Measurements from ENCODE around the gene HOXA3. TPM values are rescaled to one million over a fixed set of nuclear protein-coding genes. Genes with fewer than 3 reads are reported as not detected.

Gene HOXA3
- total RNA-seq, 1 experiment from 2014 or later, result 30.2 TPM

GRCh38 chr7:27138472-27138871 lies 13.9 kb downstream of the HOXA3 start:
- BruUV-seq (replicated peaks), result no TSS peak

GRCh38 chr7:27137640-27138315 lies 14.6 kb downstream of the HOXA3 start:
- ChIA-PET POLR2A (no interaction called here), CTCF (no interaction called here)
- no TSS peak for BruUV-seq (replicated peaks)
- intact Hi-C loops (cut with micrococcal nuclease; ENCODE audit: unreplicated experiment), result no loop called here
- Histone ChIP-seq H3K4me3 (ENCODE audit: low read depth in 2 of 2, low read length in 2 of 2) (no peak overlapping the region), H3K27ac (ENCODE audit: low read length) (peak overlapping the region; percentile 98), H3K36me3 (ENCODE audit: control insufficient read depth, insufficient read depth, low read length) (no peaks in the 10 kb centered on the region), H3K4me1 (ENCODE audit: control insufficient read depth, insufficient read depth, low read length) (peaks cover 63% of the 10 kb centered on the region), H3K9me3 (ENCODE audit: control insufficient read depth, insufficient read depth, low read depth, low read length) (no peaks in the 10 kb centered on the region), H3K27me3 (ENCODE audit: control insufficient read depth, insufficient read depth, low read length) (no peaks in the 10 kb centered on the region)
- in situ Hi-C loops (cut with HindIII; ENCODE audit: low pct_unique_long_range_greater_than_20kb, low sequenced_read_pairs), result no loop called here
- DNase-seq (ENCODE audit: low read depth, low spot score) (no peak), ATAC-seq (no peak)
- TF ChIP-seq, protein P1, sequence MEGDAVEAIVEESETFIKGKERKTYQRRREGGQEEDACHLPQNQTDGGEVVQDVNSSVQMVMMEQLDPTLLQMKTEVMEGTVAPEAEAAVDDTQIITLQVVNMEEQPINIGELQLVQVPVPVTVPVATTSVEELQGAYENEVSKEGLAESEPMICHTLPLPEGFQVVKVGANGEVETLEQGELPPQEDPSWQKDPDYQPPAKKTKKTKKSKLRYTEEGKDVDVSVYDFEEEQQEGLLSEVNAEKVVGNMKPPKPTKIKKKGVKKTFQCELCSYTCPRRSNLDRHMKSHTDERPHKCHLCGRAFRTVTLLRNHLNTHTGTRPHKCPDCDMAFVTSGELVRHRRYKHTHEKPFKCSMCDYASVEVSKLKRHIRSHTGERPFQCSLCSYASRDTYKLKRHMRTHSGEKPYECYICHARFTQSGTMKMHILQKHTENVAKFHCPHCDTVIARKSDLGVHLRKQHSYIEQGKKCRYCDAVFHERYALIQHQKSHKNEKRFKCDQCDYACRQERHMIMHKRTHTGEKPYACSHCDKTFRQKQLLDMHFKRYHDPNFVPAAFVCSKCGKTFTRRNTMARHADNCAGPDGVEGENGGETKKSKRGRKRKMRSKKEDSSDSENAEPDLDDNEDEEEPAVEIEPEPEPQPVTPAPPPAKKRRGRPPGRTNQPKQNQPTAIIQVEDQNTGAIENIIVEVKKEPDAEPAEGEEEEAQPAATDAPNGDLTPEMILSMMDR (IDR thresholded peaks at IDR 0.05), result no peak
- TF ChIP-seq TCF7L2 (IDR thresholded peaks at IDR 0.05; ENCODE audit: low read depth, low read length) (no peak), POLR2AphosphoS5 (IDR thresholded peaks at IDR 0.05; ENCODE audit: low read depth, low read length) (no peak), REST (IDR thresholded peaks at IDR 0.05; ENCODE audit: insufficient read depth in 1 of 2, low read depth in 2 of 2, low read length in 1 of 2) (no peak), SIN3A (IDR thresholded peaks at IDR 0.05; ENCODE audit: borderline replicate concordance, insufficient read depth, low read depth, low read length) (no peak)

More at GRCh38 chr7:27138472-27138871, 13.9 kb downstream of the HOXA3 start:
- Histone ChIP-seq H3K4me1 (ENCODE audit: control insufficient read depth, insufficient read depth, low read length) (peaks cover 56% of the 10 kb centered on the region), H3K36me3 (ENCODE audit: control insufficient read depth, insufficient read depth, low read length) (no peaks in the 10 kb centered on the region), H3K27ac (ENCODE audit: low read length) (peak overlapping the region; percentile 5; the same call in 1 of the 2 replicates), H3K4me3 (ENCODE audit: low read depth in 2 of 2, low read length in 2 of 2) (no peak overlapping the region), H3K27me3 (ENCODE audit: control insufficient read depth, insufficient read depth, low read length) (no peaks in the 10 kb centered on the region), H3K9me3 (ENCODE audit: control insufficient read depth, insufficient read depth, low read depth, low read length) (no peaks in the 10 kb centered on the region)
- POLR2A ChIA-PET, result no interaction called here
- DNase-seq (ENCODE audit: low read depth, low spot score) (no peak), ATAC-seq (no peak)
- CTCF ChIA-PET, result no interaction called here
- in situ Hi-C loops (cut with HindIII; ENCODE audit: low pct_unique_long_range_greater_than_20kb, low sequenced_read_pairs) (no loop called here), intact Hi-C loops (cut with micrococcal nuclease; ENCODE audit: unreplicated experiment) (no loop called here)
- TF ChIP-seq SIN3A (IDR thresholded peaks at IDR 0.05; ENCODE audit: borderline replicate concordance, insufficient read depth, low read depth, low read length) (no peak), REST (IDR thresholded peaks at IDR 0.05; ENCODE audit: insufficient read depth in 1 of 2, low read depth in 2 of 2, low read length in 1 of 2) (no peak), TCF7L2 (IDR thresholded peaks at IDR 0.05; ENCODE audit: low read depth, low read length) (no peak), POLR2AphosphoS5 (IDR thresholded peaks at IDR 0.05; ENCODE audit: low read depth, low read length) (no peak)
- TF ChIP-seq, protein P1 (IDR thresholded peaks at IDR 0.05), result no peak
